NCI-H82 treated with DMSO at 0.1 percent for 48 hours (cell line): ENCODE measurements around the gene MAPKAP1.
"Not testable (repeated sequence)": the region's sequence is repeated elsewhere in the genome, so short reads cannot be mapped to it uniquely, and the experiment has no call there.

Experiments
- DNase-seq: peaks from one replicate; lab custom pipeline; 2025; ENCODE audit not compliant: unreplicated experiment; lab: John Stamatoyannopoulos, UW

The MAPKAP1 gene

GRCh38 chr9:125732562-125732961 is 25.6 kb upstream of the MAPKAP1 start:
- no peak for DNase-seq

DNA sequence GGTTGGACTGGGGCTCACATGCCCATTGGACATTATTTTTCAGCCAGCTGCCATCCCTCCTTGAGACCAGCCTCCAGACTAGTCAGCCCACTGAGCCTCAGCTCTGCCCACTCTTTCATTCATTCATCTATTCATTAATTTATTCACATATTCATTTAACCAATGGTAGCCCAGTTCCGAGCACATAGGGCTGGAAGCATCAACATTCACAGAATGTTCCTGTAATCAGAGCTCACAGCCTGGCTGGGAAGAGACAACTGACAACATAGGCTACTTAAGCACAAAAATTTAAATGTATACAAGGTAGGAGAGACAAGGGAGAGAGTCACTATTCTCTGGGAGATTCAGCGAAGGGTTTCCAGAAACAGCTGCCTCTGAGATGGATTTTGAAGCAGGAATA is 23.2 kb upstream of the MAPKAP1 start:
- no peak for DNase-seq

GRCh38 chr9:125726456-125727132 is 19.6 kb upstream of the MAPKAP1 start:
- no peak for DNase-seq

- DNase-seq = no peak
Measured at GRCh38 chr9:125707472-125707804, 430 bp upstream of the MAPKAP1 start.

GRCh38 chr9:125705893-125706292 is 1.1 kb downstream of the MAPKAP1 start:
- no peak for DNase-seq

- DNase-seq = no peak
Measured at GRCh38 chr9:125703662-125704061, 3.3 kb downstream of the MAPKAP1 start.

DNA sequence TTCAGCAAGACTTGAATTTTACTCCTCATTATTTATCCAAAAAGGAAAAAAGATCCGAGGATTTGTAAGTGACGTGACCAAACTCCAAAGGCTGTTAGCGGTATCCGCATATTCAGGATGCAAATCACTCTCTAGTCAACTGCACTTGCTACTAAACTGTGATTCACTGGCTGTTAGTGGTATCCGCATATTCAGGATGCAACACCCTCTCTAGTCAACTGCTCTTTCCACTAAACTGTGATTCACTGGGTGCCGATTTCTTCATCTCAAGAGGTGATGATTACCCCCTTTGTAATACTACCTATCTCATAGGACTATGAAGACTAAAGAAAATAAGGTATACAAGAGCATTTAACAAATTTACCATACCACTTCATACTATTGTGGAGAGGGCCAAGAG is 5.7 kb downstream of the MAPKAP1 start:
- DNase-seq = no peak

- no peak for DNase-seq
Measured at GRCh38 chr9:125700791-125701190, 6.2 kb downstream of the MAPKAP1 start.

DNA sequence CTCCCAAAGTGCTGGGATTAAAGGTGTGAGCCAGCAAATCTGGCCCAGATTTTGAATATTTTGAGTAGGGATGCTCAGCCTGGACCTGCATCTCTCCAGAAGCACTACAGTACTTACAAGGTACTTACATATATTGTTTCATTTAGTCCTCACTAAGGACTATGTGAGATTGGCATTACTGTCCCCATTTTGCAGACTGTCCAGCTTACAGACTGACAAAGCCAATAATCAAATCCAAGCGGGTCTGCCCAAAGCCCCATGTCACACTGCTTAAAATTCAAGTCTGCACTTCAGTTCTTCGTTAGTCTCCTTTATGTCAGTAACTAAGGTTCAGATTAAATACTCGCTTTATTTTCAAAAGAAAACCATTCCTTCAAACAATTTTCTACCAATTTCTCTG is 7.1 kb downstream of the MAPKAP1 start:
- DNase-seq = no peak

DNA sequence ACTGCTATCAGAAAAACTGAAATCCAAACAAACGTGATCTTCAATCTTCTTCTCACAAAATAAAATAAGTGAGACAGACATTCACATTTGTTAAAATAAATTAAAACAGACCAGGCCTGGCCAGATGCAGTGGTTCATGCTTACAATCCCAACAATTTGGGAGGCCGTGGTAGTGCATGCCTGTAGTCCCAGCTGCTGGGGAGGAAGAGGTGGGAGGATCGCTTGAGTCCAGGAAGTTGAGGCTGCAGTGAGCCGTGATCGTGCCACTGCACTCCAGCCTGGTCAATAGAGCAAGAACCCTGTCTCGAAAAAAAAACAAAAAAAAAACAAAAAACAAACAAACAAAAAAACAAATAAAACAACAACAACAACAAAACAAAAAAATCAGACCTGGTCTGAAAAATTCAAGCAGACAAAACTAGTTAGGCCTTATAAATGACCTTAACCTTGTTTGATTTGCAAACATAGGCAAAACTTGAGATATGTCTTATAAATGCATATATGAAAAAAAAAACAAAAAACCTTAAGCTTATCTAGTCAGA is 10.8 kb downstream of the MAPKAP1 start:
- DNase-seq = no peak

GRCh38 chr9:125695548-125695947 is 11.5 kb downstream of the MAPKAP1 start:
- DNase-seq = not testable (repeated sequence)

DNA sequence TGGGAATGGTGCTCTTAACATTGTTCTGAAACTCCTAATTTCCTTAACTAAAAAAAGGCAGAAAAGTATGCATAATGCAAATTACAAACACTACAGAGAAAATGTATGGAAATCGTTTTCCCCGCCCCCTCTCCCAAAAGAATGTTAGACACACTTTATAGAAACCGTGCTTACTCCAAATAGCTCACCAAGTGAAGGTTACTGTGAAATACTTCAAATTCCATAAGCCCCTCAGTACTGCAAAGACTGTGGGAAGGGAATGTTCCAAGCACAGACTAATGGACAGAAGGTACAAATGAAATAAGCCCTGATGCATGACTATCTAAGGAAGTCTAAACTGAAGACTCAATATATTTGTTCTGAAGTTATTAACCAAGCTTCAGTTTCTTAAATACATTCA is 12.5 kb downstream of the MAPKAP1 start:
- no peak for DNase-seq

GRCh38 chr9:125693492-125693891 is 13.5 kb downstream of the MAPKAP1 start:
- not testable (repeated sequence) for DNase-seq

- DNase-seq = no peak
Measured at GRCh38 chr9:125691869-125692268, 15.1 kb downstream of the MAPKAP1 start.

GRCh38 chr9:125690679-125691078 is 16.3 kb downstream of the MAPKAP1 start:
- no peak for DNase-seq

GRCh38 chr9:125687163-125687863 is 19.7 kb downstream of the MAPKAP1 start:
- peak; percentile 57 for DNase-seq

- no peak for DNase-seq
Measured at GRCh38 chr9:125685167-125685566, 21.8 kb downstream of the MAPKAP1 start.

DNA sequence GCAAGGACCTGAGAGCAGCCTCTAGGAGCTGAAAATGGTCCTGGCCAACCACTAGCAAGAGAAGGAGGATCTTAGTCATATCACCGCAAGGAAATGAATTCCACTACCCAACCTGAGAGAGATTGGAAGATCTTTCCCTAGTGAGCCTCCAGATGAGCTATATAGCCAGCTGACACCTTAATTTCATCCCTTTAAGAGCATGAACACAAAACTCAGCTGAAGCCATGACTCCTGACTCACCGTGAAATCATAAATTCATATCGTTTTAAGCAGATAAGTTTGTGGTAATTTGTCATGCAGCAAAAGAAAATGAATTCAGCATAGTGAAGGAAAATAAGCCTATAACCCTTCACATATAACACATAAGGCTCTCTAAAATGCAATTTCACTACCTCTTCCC is 23.5 kb downstream of the MAPKAP1 start:
- DNase-seq = no peak

GRCh38 chr9:125682340-125682739 is 24.7 kb downstream of the MAPKAP1 start:
- DNase-seq = no peak

DNA sequence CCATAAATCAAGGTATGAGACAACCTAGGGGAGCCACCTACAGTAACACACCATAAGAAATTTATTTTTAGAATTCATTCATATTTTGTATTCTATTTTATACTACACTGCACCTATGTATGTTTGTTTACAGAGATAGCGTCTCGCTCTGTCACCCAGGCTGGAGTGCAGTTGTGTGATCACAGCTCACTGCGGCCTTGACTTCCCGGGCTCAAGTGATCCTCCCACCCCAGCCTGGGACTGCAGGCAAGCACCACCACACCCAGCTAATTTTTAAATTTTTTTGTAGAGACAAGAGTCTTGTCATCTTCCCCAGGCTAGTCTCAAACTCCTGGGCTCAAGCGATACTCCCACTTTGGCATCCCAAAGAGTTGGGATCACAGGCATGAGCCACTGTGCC is 25.4 kb downstream of the MAPKAP1 start:
- no peak for DNase-seq

DNA sequence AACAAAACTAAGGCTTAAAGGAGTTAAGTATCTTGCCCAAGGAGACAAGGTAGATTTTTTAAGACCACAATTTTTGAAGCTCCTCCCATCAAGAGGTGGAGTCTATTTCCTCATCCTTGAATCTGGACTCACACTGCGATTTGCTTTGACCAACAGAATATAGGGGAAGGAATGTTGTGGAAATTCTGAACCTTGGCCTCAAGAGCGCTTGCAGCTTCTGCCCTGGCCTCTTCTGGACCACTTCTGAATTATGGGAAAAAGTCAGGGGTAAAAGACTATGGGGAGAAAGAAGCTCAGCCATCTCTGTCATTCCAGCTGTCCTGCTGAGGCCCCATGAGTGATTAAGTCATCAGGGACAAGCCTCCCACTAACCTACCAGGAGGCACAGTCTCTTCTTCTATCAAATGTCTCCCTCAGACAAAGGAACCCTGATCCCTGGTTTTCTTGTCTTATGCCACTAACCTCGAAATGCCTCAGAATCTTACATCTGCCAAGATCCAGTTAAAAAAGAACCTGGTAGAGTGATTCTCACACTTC is 25.9 kb downstream of the MAPKAP1 start:
- DNase-seq = no peak

DNA sequence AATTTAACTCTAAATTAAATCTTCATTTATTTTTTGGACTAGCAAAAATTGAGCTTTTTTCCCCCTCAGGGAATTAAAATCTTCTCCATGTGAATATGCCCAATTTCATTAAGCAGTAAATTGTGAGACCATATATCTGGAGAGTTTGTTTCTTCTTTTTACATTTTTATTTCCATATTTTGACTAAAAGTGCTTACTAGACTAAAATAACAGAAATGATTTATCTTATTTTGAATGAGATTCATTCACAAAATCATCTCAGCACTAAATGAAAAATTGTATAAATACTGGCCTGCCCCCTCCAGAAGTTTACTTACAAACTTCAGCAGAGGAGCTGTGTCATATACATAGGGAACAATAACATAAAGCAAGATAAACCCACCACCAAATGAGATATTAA is 26.6 kb downstream of the MAPKAP1 start:
- no peak for DNase-seq
